DND-41 (cell line): ENCODE measurements around the gene SQSTM1.

ENCODE experiments used
- EZH2 ChIP-seq: IDR thresholded peaks from 3 replicates; pipeline ENCODE4 v1.6.1; 2012; ENCODE audit warnings: borderline replicate concordance, low read depth, mild to moderate bottlenecking, moderate library complexity, low read length, inconsistent platforms; ENCODE audit not compliant: severe bottlenecking
- TF ChIP-seq, protein P1 (sequence below): IDR thresholded peaks from 2 replicates; pipeline ENCODE4 v1.5.1; 2012; ENCODE audit warnings: borderline replicate concordance, low read length, moderate library complexity, mild to moderate bottlenecking; ENCODE audit not compliant: poor library complexity, severe bottlenecking; ENCODE audit errors: extremely low read depth

DNA sequence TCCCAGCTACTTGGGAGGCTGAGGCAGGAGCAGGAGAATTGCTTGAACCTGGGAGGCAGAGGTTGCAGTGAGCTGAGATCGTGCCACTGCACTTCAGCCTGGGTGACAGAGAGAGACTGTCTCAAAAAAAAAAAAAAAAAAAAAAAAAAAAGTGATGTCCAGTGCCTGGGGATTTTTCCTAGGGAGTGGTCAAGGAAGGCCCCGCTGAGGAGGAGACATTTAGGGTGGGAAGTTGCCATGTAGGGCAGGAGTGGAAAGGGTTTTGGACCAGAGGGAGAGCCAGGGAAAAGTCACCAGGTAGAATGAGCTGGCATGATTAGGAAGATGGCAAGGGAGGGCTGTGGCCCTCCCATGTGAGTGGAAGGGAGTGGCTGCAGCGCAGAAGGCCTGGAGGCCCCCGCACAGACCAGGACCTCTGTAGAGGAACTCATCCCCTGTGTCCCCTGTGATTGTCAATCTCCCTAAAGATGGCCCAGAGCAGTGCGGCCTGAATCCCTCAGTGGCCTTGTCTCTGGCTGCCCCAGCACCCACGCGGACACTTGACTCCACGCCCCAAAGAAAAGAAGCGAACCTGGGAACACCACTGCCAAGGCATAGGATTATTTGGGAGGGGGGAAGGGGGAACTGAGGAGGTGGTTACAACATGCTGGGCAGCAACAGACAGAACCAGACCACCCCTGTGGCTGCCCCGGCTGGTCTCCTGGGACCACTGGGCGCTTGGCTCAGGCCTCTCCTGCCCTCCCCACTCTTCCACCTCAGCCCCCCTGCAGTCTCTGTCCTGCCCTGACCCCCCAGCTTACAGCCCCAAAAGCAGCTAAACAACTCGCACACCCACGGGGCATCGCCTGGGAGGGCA lies 2.6 kb upstream of the SQSTM1 start:
- TF ChIP-seq, protein P1, sequence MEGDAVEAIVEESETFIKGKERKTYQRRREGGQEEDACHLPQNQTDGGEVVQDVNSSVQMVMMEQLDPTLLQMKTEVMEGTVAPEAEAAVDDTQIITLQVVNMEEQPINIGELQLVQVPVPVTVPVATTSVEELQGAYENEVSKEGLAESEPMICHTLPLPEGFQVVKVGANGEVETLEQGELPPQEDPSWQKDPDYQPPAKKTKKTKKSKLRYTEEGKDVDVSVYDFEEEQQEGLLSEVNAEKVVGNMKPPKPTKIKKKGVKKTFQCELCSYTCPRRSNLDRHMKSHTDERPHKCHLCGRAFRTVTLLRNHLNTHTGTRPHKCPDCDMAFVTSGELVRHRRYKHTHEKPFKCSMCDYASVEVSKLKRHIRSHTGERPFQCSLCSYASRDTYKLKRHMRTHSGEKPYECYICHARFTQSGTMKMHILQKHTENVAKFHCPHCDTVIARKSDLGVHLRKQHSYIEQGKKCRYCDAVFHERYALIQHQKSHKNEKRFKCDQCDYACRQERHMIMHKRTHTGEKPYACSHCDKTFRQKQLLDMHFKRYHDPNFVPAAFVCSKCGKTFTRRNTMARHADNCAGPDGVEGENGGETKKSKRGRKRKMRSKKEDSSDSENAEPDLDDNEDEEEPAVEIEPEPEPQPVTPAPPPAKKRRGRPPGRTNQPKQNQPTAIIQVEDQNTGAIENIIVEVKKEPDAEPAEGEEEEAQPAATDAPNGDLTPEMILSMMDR, result no peak
- no peak for TF ChIP-seq EZH2
